ENCODE data around the gene RNF186.
"Not testable (repeated sequence)": the region's sequence is repeated elsewhere in the genome, so short reads cannot be mapped to it uniquely, and the experiment has no call there.

The RNF186 gene

DNA sequence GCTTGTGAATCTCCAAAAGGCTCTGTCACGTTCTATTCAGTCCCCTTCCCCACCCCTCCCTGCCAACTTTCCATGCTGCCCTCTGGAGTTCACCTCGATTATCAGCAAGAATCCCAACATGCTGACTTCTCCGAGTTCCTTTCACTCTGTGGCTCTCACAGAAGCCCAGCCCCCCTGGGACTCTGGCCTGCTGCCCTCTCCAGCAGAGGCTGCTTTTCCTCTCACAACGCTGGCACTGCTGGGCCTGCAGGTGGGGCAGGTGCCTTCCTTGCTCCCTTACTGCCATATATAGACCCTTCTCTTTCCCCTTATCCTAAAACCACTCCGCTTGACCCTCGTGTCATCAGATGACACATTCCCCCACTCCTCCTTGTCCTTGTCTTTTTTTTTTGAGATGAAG is 10.2 kb upstream of the RNF186 start:
- no peak for DNase-seq (ENCODE audit: extremely low read depth in 1 of 2, low read depth in 1 of 2)

DNA sequence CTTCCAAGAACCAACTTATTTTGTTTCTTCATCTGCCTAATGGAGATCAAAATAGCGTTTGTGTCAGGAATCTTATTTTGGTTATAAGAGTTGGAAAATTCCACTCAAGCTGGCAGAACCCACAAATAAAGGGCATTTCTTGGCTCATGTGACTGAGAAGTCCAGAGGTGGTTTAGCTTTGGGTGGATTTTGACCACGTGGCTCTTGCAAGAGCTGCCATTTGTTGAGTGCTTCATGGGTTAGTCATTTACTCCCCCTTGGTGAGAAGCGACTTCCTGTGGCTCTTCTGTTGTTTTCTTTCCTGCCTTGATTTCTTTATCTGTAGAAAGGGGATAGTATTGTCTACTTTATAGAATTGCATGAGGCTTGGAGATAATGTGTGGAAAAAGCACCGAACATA is 9.5 kb upstream of the RNF186 start:
- DNase-seq (ENCODE audit: extremely low read depth in 1 of 2, low read depth in 1 of 2) = no peak

DNA sequence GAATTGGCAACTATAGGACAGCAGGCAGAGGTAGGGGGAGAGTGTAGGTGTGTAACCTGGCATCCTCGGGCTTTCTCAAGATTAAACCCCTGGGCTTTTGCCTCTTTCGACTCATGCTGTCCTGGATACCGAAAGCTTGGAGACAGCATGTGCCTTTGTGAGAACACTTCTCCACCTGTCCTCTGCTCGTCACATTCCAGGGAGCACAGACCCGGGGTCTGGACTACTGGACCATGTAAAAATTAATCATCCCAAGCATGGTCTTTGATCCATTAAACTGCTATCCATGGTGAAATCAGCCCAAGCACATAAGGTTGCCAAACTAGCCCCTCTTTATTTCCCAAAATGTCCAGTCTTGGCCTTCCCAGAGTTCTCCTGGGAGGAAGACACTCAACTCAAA is 9.0 kb upstream of the RNF186 start:
- DNase-seq (ENCODE audit: extremely low read depth in 1 of 2, low read depth in 1 of 2) = no peak

DNA sequence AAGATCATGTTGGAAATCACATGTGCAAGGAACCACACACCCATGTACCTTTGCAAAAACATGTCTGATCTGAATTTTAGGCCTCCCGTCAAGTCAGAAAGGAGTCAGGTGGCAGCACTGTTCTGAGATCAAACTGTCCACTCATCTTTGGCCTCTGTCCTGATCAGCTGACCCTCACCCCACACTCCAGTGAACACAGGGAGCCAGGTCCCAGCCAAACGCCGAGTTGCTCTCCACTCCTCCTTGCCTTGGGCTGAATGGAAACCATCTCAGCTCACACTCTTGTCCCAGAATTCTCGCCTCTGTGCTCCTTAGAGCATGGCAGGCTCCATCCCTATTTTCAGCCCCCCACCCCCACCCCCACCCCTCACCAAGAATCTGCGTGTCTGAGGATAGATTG is 4.6 kb upstream of the RNF186 start:
- no peak for DNase-seq (ENCODE audit: extremely low read depth in 1 of 2, low read depth in 1 of 2)

DNA sequence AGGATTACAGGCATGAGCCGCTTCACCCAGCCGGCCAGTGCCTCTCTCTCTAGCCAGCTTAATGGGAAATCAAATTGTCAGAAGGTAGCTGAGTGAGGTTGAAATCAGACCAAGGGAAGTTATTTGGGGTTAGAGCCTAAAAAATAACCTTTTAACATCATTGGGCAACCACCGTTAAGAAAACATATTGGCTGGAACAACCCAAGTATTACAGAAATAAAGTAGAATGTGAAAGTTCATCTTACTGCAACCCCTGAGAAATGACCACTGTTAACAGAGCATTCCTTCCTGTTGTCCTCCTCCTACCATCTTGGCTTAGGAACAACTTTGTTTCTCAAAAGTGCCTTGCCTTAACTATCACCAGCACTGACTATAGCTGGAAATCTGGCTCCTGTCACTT is 3.2 kb upstream of the RNF186 start:
- no peak for DNase-seq (ENCODE audit: extremely low read depth in 1 of 2, low read depth in 1 of 2)

DNA sequence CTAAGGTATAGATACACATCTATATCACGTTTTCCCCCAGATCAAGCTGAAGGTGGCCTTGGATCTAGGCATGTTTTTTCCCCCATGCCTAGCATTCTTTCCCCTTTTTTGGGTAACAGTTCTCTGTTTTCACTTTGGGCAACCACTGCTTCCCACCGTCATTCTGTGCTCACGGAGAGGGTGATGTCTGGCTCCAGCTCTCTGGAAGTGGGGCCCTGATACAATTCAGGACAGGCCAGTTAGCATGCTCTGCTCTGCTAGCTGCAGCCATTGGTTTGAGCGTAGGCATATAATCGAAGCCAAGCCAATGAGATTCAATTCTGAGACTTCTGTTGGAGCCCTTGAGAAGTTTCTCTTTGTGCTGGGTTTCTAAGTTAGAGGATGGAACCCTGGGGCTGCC is 2.1 kb upstream of the RNF186 start:
- no peak for DNase-seq (ENCODE audit: extremely low read depth in 1 of 2, low read depth in 1 of 2)

DNA sequence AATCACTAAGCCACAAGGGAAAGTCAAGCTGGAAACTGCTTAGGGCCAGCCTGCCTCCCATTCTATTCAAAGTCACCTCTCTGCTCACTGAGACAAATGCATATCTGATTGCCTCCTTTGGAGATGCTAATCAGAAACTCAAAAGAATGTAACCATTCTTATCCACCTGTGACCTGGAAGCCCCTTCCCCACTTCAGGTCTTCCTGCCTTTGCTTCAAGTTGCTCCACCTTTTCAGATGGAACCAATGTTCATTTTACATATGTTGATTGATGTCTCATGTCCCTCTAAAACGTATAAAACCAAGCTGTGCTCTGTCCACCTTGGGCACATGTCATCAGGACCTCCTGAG is 1.6 kb upstream of the RNF186 start:
- not testable (repeated sequence) for DNase-seq (ENCODE audit: extremely low read depth in 1 of 2, low read depth in 1 of 2)

DNA sequence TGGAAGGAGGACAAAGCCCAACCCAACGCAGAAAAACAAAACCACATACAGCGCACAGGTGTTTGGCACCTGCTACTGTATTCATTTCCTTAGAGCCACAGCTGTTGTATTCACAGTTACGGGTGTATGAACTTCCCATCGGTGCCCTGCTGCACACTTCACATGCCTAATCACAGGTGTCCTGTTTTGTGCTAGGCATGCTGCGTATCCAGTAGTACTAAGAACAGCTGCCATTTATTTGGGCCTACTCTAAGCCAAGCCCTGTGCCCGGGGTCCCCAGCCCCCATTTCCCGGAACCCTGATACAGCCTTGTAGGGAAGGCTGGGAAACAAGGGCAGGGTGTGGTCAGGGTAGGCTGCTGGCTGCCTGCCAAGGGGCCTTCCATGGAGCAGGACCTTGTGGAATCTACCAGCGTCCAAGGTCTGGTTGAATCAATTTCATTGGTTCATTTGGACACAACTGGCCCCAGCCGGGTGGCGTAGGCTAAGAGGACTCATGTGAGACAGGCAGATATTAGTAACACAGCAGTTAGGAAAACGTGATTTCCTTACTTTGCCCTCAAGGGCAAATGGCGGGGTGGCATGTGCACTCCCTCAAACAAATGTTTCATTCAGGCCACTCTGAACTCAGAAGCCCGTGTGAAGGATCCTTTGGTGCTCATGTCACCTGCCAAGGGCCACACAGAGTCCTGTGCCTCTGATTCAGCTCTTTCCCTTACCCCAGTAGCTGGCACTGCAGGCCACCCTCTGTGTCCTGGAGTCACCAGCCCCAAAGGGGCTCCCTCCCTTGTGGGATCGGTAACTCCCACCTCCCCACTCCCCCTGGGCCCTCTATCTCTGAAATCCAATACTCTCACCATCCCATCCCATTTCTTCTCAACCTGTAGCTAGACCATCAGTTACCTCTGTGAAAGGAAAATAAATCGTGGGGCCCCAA is 986 bp upstream of the RNF186 start:
- no peak for DNase-seq (ENCODE audit: extremely low read depth in 1 of 2, low read depth in 1 of 2)

DNA sequence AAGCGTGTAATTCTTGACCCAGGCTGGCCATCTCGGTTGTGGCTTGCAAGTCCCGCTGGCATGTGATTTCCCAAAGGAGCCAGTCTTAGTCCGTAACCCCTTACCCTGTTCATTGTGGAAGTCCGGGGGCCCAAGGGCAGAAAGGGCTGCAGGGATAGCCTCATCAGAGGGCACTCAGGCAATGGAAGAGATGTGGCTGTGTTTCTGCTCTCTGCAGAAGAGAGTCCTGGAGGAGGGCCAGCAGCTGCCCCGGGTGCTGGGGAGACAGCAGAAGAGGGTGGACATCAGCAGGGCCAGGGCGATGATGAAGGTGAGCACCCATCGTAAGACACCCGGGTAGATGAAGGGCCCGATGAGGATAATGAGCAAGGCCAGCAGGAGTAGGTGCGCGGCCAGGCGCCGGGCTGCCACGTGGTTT is 830 bp downstream of the RNF186 start:
- DNase-seq (ENCODE audit: extremely low read depth in 1 of 2, low read depth in 1 of 2) = no peak

DNA sequence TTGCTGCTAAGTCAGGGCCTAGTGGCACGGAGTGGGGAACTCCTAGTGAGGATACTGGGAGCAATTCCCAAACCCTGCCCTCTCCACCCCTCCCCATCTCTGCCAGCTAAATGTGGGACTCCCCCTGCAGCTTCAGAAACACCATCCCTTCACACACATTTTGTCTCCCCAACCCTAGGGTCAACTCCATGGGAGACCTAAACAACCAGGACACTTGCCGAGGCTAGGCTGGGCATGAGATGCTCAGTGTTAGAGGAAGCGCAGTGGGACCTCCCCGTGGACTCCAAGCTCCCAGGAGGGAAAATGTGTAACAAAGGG is 1.5 kb downstream of the RNF186 start:
- DNase-seq (ENCODE audit: extremely low read depth in 1 of 2, low read depth in 1 of 2) = no peak

DNA sequence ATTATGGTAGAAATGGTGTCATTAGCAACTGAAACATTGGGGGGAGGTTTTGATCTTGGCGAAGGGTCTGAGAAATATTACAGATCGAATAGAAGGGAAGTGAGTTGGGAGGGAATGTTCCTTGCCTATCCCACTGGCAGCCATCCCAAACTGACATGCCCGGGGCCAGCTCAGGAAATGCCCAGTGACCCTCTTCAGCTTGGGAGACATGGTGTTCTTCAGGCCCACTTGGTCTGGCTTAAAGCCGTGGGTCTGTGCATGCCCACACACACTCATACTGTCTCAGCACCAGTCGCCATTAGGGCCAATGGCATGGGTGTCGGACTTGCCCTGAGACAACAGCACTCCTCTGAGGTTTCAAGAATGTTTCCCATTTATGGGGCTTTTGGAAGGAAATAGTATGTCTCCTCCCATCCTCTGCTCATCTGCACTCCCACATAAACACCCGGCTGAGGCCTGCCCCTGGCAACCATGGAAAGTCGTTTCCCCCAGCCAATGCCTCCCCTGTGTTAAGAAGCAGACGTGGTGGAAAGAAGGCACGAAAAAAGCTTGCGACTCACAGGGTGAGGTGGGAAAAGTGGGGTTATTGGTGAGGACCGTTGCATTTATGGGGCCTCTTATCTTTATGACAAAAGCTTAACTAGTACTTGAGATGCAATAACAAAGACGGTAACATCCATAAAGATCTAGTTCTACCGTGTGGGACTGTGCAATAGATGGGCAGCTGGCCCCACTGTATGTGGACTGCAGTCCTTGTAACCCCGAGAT is 2.0 kb downstream of the RNF186 start:
- DNase-seq (ENCODE audit: extremely low read depth in 1 of 2, low read depth in 1 of 2) = no peak

DNA sequence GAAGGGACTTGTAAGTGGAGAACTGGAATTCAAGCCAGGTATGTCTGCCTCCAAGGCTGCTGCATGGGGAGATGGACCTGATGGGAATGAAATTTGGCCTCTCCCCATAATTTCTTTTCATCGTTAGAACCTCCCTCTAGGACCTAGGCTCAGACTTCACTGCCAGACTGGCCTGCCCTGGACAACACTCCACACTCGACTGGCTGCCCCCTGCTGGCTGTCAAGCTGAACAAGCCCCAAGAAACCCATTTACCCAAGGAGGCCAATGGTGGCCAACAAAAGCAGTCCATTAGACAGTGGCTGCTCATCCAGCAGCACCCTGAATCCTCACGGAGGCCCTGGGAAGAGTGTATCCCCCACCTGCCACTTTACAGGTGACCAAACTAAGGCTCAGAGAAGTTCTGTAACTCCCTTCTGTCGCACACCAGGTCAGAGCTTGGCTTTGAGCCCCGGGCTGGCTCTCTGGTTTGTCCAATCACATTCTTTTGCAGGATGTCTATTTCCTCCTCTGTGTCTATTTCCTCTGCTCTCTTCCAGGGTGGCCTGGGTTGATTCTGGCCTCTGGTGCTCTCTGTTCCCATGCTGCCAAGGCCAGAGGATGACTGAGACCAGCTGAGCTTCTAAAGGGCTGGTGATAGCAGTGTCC is 3.8 kb downstream of the RNF186 start:
- DNase-seq (ENCODE audit: extremely low read depth in 1 of 2, low read depth in 1 of 2) = peak in 1 of 2 donors; percentile 34

DNA sequence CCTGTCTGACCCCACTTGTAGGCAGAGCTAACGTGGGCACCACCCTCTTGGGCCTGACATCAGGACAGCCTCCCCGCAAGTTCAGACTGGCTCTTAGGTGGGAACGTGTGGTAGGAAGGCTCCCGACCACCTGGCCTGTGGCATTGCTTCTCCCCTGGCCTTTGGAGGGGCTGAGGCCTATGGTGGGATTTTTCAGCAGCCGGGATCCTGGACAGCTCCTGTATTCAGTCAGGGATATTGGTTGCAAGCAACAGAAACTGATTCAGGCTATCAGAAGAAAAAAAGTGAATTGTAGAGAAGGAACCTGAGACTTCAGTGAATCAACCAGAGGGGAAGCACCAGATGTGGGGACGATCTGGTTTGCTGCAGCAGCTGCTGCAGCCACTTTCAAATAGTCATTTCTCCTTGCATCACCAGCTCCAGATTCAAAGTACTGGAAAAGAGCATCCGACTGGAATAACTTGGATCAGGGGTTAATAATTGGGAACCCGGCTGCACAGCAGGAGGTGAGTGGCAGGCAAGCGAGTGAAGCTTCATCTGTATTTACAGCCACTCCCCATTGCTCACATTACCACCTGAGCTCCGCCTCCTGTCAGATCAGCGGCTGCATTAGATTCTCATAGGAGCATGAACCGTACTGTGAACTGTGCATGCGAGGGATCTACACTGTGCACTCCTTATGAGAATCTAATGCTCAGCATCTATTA is 5.9 kb downstream of the RNF186 start:
- no peak for DNase-seq (ENCODE audit: extremely low read depth in 1 of 2, low read depth in 1 of 2)

DNA sequence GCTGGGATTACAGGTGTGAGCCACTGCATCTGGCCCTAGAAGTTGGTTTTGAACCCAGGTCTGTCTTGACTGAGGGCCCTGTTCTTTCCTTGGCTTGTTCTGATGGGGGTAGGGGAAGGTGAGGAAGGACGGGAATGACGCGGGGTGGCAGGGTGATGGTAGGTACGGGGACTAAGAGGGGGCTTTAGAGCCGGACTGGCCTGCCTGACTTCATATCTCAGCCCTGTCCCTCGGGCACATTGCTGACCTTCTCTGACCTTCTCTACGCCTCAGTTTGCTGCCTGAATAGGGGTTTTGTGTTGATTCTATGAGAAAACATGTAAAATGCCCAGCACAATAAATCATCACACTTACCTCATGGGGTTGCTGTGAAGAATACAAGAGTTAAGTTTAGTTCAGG is 6.7 kb downstream of the RNF186 start:
- no peak for DNase-seq (ENCODE audit: extremely low read depth in 1 of 2, low read depth in 1 of 2)

DNA sequence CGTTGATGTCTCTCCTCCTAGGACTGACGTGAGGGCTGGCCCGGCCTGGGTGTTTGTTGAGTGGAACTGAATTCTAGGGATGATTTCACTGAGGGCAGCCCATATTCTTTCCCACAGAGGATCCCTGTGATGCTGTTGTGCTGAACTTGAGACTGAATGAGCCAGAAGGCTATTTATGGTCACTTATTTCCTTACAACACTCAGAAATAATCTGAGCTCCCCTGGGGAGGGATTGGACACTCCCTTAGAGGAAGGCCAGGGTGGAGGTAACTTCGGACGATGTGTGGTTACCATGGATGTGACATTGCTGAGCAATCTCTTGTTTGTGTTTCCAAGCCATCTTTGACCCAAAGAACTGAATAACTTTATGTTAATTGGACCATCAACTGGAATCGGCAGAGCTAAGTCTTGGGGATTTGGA is 10.2 kb downstream of the RNF186 start:
- DNase-seq (ENCODE audit: extremely low read depth in 1 of 2, low read depth in 1 of 2) = no peak

DNA sequence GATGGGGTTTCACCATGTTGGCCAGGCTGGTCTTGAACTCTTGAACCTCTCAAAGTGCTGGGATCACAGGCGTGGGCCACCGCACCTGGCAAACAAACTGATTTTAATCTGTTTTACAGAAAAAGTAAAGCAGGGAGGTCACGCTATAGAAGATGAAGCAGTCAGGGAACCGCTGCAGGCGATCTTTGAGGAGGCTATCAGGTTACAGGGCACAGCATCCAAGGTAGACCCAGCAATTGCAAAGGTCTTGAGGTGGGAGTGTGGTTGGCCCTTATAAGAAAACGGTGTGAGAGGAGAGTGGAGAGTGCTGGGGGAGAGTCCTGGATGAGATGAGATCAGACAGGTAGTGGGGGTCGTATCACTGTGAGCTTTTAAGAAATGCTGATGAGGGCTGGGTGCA is 12.8 kb downstream of the RNF186 start:
- no peak for DNase-seq (ENCODE audit: extremely low read depth in 1 of 2, low read depth in 1 of 2)

DNA sequence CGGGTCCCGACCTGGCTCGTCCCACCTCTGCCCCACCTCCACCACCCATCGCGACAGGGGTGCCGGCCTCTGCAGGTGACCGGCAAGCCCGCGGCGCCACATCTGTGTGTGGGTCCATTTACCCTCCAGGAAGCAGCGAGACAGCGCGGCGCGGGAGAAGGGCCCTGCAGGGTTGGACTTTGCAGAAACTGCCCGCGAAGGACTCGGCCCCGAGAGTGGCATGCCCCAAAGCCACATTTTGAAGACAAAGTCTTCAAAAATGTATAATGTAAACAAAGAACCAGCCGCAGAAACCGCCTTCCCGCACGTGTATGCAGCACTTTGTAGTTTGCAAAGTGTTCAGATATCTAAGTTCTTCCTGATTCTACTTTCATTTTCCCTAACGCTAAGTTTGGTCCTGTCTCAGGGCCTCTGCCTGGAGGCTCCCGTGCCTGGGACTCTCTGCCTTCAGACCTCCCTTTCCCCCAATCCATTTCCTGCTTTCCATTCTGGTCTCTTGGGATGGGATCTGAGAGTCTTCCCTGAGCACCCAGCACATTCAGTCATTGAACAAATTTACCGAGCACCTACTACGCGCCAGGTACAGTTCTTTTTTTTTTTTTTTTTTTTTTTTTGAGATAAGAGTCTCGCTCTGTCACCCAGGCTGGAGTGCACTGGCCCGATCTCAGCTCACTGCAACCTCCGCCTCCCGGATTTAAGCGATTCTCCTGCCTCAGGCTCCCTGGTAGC is 14.8 kb downstream of the RNF186 start:
- peak in 1 of 2 donors; percentile 10 for DNase-seq (ENCODE audit: extremely low read depth in 1 of 2, low read depth in 1 of 2)

DNA sequence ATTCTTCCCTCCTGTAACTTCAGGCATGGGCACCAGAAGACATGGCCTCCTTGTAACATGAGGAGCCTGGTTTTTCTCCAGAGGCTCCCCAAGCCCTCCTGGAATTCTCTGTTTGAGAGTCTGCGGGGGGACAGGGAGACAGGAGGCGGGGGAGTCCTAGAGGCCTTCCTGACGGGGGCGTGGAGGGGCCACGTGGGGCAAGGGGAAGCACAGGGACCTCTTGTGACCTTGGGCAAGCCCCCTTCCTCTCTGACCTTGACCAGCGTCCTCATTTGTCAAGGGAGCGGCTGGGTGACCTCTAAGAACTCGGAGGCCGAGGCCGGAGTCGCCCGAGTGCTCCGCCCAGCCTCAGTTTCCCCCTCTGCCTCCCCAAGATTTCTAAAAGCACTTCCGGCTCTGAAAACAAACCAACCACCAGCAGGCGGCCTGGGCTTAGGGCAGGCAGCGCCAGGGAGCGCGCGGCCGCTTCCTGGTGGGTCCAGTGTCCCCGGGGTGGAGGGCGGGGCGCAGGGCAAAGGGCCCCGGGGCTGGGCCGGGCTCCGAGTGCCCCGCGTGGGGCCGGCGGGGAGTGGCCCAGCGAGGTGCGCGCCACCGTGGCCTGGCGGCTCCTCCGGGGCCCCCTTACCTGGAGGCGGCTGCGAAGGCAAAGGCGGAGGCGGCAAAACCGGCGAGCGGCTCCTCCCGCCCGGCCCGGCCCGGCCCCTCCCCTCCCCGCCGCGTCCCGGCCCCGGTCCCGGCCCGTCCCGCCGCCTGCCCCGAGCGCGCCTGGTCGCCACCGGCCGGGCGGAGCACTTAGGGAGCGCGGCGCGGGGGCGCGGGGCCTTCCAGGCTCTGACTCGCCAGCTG is 15.6 kb downstream of the RNF186 start, which contains the start of gene TMCO4:
Gene TMCO4, minus strand, starts transcription at position 687 of the 846 bp plus-strand sequence. CDS start 19,158 bp downstream, outside the sequence.
- DNase-seq (ENCODE audit: extremely low read depth in 1 of 2, low read depth in 1 of 2) = peak in 1 of 2 donors; percentile 27

DNA sequence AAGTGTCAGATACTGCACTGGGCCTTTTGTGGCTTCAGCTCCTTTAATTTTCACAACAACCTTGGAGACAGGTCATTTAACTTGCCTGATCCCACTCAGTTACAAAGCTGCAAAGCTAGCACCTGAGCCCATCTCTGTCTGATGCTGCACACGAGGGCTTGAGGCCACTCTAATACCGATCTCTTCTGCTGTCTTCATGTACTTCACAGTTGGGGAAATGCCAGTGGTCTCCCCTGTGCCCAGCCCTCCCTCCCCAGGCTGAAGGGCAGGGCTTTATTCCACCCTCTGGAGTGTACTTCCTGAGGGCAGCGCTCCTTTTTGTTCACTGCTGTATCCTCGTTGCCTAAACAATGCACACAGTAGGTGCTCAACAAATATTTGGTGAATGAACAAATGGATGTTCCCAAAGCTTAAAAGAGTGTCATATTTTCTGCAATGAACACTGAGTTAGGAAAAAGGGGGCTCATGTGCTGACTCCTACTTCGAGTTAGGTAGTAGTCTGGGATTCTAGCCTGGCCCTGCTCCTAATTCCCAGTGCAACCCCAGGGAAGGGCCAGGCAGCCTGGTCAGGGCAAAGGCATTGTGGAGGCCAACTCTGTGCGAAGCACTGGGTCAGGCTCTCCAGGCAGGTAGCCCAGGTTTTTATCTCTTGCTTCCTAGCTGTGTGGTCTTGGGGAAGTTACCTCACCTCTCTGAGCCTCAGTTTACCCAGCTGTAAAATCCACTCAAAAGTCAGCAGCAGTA is 16.4 kb downstream of the RNF186 start:
- no peak for DNase-seq (ENCODE audit: extremely low read depth in 1 of 2, low read depth in 1 of 2)

Data from activated CD8-positive, alpha-beta memory T cell treated with anti-CD3 and anti-CD28 coated beads for 1 hour (primary cell).